HG02798 (cell line): ENCODE data around the gene TXNDC16.
A peak's percentile ranks its signal among the peaks of the same experiment; 100 is the strongest.
"Not testable (repeated sequence)": the region's sequence is repeated elsewhere in the genome, so short reads cannot be mapped to it uniquely, and the experiment has no call there.

Source experiments
- ATAC-seq: cut with Tn5 transposase; IDR thresholded peaks from one replicate; pipeline ENCODE4 v1.9.1; 2021; ENCODE audit warnings: mild to moderate bottlenecking; ENCODE audit not compliant: unreplicated experiment, poor library complexity

Gene TXNDC16

DNA sequence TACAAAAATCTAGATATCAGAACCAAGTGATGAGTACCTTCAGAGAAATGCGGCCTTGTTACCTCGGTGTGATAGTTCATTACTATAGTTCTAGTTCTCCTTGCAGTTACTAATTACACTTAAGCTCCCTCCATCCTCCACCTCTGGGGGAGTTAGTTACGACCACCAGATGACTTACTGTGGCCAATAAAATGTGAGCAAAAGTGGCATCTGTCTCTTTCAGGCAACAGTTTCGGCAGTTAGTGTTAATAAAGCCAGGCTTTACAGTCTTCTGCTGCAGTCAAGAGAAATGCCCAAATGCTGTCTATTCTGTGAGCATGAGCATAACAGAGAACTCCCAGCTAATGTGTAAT lies 6.0 kb downstream of the TXNDC16 start:
- no peak for ATAC-seq

DNA sequence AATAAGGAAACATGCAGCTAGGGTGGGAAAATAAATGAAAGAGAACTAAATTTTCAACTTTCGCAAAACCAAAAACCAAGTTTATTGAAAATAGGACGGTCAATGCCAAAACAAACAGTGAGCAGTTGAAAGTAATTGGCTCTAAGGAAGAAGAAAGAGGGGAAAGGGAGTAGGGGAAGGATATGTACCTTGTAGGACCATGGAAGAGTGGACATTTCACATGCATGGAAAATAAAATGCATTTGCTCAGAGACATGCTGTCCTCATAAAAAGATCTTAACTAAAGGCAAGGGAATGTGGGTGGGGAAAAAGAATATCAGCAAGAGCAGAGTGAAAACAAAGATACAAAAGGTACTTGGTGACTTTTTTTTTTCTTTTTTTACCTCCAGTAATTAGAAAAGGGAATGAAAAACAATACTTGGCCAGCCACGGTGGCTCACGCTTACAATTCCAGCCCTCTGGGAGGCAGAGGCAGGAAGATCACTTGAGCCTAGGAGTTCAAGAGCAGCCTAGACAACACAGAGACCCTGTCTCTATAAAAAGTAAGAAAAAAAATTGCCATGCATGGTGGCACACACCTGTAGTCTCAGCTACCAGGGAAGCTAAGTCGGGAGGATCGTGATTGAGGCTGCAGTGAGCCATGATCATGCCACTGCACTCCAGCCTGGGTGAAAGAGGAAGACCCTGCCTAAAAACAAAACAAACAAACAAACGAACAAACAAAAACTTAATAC lies 6.6 kb downstream of the TXNDC16 start:
- ATAC-seq, result no peak

DNA sequence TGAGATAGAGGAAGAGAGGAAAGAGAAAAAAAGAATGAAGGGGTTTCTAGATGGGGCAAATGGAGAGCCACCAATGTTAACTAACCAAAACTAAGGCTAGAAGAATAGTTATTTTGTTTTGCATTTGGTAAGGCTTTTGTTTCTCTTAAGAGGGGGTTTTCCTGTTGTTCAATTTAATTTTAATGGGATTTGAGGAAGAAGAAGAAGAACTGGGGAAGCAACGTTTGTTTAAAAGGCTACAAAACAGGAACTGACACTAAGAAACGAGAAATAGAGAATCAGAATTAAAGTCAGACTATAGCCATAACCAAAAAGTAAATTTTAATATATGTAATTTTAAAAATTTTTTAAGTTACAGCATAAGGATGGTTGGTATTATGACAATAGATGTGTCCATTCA lies 13.7 kb downstream of the TXNDC16 start:
- no peak for ATAC-seq

DNA sequence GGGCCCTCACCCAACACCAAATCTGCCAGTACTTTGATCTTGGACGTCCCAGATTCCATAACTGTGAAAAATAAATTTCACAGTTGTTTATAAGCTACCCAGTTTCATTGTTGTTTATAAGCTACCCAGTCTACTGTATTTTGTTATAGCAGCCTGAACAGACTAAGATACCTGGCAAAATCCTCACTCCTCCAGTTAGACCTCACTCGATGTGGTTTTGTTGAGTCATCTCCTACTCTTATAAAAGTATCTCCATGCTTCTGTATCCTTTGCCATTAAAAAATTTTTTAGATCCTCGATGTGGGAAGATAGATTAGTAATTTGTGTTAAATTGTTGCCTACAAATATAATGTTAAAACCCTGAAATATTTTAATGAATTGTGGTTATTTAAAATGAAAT lies 16.0 kb downstream of the TXNDC16 start:
- no peak for ATAC-seq

DNA sequence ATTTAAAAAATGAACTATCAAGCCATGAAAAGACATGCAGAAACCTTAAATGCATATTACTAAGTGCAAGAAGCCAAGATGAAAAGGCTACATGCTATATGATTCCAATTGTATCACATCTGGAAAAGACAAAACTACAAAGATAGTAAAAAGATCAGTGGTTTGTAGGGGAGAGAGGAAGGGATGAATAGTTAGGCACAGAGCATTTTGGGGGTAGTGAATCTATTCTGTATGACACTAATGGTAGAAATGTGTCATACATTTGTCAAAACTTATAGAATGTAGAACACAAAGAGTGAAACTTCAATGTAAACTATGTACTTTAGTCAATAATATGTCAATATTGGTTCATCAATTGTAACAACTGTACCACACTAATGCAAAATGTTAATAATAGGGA lies 20.8 kb downstream of the TXNDC16 start:
- ATAC-seq, result no peak

DNA sequence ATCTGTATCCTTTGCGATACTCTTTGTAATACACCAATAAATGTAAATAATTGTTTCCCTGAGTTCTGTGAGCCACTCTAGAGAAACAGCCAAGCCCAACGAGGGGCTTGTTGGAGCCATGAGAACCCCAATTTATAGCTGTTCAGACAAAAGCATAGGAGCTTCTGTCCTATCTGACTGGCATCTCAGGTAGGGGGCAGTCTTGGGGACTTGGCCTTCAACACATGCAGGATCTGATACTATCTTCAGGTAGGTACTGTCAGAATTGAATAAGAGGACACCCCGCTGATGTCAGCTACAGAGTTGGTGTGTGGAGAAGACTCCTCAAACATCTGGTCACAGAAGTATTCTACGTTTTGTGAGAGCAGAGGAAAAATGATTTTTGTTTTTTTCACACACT lies 25.3 kb downstream of the TXNDC16 start:
- no peak for ATAC-seq

DNA sequence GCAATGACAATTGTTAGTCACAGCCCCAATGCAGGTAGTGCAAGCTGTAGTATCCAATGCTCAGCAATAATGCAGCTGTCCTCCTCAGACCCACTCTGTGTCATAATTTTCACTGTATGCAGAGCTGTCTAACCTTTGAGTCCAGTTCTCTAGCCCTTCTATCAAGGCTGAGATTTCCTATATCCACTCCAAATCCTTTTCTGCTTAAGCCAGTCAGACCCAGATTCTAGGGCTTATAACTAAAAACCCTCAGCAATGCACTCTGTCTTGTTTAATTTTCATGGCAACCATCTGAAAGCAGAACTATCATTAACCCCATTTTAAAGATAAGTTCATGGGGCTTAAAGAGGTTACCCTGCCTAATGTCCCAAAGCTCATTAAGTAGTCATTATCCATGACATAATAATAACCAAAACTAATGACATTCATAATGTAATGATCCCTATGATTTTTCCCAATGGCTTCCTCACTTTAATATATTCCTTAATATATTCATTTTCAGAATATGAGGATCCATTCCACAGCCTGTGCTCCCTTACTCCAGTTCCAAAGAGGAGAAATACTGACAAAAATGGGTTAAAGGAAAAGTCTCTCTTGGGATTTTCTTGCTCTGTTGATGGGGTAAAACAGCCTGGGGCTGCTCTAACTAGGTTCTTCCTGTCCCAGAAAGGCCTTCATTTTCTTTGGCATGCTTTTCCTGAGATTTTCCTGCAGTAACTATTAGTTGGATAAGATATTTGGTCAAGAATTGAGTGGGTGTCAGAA lies 29.5 kb downstream of the TXNDC16 start:
- ATAC-seq, result no peak

DNA sequence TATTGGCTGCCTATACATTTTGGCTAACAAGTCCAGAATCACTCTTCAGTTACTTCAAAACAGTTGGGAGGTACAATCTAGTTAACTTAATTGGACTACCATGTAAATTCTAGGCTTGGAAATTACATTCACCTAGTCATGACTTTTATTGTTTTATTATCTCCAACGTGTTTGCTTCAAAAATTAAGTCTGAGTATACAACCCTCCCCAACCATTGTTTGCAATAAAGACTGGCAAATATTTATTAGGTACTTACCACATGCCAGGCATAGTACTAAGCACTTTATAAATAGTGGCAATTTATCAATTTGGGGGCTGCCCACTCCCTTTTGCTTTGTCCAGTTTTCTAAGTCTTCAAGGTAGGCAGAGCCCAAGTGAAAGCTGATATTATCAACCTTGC lies 30.3 kb downstream of the TXNDC16 start:
- no peak for ATAC-seq

DNA sequence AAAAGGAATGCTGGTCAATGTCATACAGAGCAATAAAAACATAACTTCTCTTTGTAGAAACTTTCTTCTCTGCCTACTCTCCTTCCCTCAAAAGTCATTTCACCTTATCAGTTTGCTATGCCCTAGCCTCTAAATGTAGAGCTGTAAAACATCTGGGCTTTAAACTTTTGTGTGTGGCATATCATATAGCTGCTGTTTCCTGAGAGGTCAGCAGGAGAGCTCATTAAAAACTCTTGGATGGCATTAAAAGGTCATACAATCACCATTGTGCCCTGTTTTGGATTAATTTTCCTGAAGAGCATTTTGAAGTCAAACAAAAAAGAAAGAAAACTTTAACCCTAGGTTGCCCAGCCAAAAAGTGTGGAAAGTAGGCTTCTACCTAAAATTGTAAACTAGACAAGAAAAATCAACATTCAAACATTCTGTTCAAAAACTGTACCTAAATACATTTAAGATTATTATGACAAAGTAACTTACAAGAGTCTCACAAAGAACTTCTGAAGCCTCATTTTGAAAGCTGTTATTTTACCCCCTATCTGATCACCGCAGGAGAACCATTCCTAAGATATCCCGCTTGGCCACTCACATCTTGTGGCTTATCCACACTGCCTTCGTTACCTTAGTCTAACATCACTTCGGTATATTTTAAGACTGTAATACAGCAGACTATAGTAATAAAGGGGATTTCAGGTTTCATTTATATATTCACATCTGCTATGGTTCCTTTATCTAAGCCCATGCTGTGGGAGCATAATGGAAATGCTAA lies 38.1 kb downstream of the TXNDC16 start:
- ATAC-seq, result no peak

DNA sequence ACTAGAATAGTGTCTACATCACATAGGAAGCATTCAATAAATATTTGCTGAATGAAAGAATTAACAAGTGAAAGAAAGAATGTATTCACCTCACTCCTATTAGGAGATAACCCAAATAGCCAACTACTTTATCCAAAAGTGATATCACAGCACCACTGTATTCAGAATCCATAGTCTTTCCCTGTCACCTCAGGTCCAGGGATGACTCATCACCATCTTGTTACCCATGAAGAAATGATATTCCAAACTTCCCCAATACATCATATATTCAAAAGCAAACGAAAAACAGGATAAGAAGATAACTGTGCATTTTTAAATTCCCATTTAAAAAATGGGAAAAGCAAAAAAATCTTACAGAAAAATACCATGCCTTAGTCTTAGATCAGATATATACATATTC lies 39.1 kb downstream of the TXNDC16 start:
- no peak for ATAC-seq

DNA sequence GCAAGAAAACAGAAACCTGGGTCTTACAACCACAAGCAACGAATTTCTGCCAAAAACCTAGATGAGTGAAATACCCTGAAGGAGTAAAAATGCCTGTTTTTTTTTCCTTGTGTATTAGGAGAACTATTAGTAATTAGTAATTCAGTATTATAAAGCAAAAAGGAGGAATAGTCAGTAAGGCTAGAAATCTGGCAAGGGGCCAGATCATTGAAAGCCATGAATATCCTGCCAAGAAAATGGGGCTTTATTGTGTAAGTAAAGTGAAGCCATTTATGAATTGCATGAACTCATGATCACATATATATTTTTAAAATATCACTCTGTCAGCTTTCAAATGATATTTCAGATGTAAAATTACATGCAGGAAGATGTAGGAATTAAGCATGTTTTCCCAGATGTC lies 57.9 kb downstream of the TXNDC16 start:
- ATAC-seq, result no peak

DNA sequence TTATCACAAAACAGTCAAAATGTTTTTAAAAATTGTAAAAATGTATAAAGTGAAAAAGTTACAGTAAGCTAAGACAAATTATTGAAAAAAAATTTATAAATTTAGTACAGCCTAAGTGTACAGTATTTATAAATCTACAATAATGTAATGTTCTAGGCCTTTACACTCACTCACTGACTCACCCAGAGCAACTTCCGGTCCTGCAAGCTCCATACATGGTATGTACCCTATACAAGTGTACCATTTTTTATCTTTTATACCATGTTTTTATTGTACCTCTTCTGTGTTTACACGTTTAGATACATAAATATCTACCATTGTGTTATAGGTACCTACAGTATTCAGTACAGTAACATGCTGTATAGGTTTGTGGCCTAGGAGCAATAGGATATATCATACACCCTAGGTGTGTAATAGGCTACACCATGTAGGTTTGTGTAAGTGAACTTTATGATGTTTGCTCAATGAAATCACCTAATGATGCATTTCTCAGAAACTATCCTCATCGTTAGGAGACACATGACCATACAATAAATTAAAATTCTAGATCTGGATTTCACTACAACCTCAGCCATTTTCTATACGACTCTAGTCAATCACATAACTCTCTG lies 66.8 kb downstream of the TXNDC16 start:
- ATAC-seq, result no peak

DNA sequence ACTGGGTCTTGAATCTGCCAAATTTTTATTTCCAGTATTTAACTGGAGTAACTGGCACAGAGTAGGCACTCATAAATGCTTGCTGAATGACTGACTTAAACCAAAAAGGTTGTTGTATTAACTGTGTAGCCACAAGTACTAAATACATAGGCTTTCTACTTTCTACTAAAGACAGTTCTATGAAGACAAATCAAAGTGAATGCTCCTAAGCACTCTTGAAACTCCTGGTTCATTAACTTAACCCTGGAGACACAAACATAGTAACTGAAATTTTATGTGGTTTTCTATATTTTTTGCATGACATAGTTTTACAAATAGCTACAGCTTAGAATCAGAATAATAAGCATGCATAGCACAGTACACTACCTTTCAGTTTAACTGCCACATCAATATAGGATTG lies 70.4 kb downstream of the TXNDC16 start:
- no peak for ATAC-seq

DNA sequence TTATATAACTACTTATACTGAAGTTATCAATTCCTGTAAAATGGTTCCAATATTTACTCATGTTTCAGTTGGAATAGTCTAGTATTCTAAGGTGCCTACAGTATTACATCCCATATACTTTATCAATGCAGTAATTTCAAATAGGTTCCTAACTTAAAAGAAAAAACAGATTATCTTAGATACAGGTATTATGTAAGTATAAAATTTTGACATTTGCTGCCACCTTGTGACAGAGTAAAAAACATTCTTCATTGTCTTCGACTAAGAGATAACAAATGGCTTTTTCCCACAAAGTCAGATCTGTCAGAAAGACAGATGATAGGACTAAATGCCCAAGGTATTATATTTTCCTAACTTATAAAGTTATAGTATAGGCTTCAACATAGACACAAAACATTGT lies 78.7 kb downstream of the TXNDC16 start:
- ATAC-seq, result no peak

DNA sequence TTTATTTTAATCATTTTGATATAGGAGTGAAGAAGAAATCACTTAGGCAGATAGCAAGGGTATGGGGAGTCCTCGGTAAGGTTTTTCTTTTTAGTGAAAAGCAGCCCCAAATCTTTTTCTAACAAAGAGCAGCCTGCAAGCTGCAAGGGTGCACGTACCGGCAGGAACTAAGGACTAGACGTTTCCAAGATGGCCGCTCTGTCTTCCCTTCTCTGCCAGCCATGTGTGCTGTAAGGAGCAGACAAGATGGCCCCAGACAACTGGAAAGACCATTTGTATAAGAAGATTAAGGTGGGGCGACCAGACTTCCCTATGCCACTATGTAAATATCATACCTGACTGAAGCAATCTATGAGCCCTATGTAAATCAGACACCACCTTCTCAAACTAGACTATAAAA lies 79.6 kb downstream of the TXNDC16 start:
- no peak for ATAC-seq

DNA sequence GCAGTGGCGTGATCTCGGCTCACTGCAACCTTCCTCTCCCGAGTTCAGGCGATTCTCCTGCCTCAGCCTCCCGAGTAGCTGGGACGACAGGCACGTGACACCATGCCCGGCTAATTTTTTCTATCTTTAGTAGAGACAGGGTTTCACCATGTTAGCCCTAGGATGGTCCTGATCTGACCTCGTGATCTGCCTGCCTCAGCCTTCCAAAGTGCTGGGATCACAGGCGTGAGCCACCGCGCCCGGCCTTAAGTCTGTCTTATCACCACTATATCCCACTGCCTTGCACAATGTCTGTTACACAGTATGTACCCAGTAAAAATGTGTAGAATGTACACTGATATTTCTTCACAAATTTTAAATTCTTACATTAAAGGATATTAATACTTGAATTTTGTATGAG lies 80.1 kb downstream of the TXNDC16 start:
- not testable (repeated sequence) for ATAC-seq

DNA sequence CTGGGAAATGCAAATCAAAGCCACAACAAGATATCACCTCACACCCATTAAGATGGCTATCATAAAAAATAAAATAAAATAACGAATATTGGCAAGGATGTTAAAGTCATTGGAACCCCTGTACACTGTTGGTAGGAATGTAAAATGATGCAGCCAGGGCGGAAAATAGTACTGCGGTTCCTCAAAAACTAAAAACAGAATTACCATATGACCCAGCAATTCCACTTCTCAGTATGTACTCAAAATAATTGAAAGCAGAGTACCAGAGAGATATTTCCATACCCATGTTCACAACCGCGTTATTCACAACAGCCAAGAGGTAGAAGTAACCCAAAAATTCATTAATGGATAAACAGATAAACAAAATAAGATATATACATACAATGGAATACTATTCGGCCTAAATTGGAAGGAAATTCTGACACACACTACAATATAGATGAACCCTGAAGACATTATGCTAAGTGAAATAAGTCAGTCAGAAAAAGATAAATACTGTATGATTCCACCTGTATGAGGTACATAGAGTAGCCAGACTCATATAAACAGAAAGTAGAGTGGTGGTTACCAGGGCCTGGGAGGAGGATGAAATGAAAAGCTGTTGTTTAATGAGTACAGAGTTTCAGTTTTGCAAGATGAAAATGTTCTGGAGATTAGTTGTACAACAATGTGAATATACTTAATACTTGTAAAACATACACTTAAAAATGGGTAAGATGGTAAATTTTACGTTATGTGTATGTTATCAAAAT lies 84.6 kb downstream of the TXNDC16 start:
- peak; percentile 65 for ATAC-seq

DNA sequence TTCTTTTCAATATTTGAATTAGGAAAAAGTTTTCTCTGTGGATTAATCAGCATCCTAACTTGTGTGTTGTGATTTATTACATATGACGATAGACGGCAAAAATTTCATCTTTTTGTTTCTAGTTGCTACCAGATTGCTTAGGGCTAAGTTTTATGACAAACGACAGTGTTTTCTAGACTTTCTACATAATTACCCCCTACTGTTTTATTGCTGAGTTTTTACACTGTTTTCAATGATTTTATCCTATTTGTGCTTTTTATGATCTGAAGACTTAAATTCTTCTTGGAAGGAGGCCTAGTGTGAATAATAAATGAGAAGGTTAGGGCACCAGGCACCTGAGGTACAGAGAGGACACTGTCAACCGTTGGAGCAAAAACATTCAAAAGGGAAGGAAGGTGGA lies 88.1 kb downstream of the TXNDC16 start:
- ATAC-seq, result no peak

DNA sequence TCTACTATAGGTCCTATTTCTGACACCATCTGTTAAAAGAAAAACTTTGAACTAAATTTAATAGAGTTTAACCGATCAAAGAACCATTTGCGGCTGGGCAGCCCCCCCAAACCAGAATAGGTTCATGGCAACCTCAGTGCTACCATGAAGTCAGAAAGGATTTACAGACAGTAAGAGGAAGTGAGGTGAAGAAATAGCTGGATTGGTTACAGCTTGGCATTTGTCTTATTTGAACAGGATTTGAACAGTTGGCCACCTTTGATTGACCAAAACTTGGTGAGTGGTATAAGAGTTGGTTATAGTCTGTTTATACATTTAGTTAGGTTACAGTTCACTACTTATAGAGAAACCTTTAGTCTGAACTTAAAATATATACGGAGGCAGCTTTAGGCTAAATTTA lies 88.9 kb downstream of the TXNDC16 start:
- ATAC-seq, result no peak

DNA sequence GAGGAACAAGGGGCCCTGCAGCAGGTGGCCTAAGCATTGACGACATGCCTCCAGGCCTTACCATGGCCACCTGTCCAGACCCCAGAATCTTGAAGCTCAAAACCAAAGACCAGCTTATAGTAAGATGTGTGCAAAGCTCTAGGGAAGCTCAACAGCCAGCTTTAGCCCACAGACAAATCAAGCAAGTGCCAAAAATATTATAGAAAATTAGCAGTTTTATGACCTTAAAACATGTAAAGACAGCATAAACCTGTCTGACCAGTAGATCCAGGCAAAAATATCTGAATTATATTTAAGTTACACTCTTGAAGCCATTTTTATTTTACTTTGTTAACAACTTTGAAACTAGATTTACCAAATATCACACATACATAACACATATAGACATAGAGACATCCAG lies 90.6 kb downstream of the TXNDC16 start:
- no peak for ATAC-seq
